ENCODE measurements around the gene CDC45.

- no peak for TF ChIP-seq CTCF (IDR thresholded peaks at IDR 0.05; ENCODE audit: low read depth, low read length)
- TF ChIP-seq POLR2A (IDR thresholded peaks at IDR 0.05; ENCODE audit: extremely low read depth, insufficient read length) = no peak
Measured at GRCh38 chr22:19453718-19454117, 26.0 kb upstream of the CDC45 start.

Measured in NB4 (cell line).